COLO668 (cell line): ENCODE measurements around the gene CUEDC1.

Experiments
- DNase-seq: peaks from one replicate; lab custom pipeline; 2025; ENCODE audit not compliant: unreplicated experiment; lab: John Stamatoyannopoulos, UW

The CUEDC1 gene

GRCh38 chr17:57880086-57880456 is 75.1 kb downstream of the CUEDC1 start:
- no peak for DNase-seq

DNA sequence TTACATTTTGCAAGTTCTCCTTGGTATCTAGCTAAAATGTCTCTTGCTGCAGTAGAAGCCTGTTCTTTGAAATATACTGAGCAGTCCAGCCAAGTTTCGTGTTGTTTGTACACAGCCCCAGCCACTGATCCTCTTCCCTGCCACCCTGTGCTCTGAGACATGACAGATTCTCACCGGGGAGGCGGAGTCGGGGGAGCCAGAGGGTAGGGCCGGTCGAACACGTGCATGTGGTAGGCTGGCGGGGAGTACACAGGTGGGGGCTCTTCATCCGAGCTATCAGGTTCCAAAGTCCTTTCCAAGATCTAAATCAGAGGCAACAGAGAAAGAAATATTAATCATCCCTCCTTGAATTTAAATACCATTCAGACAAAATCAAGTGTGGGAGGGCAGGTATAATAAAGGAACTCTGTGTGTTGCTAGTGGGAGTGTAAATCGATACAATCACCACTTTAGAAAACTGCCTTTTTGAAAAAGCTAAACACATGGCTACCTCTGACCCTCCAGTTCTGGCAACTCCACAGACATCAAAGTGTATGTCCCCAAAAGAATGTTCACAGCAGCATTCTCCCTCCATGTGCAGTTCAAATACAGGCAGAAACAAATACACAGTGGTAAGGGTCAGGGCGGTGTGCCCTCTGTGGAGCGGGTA is 75.7 kb downstream of the CUEDC1 start:
- DNase-seq, result no peak

DNA sequence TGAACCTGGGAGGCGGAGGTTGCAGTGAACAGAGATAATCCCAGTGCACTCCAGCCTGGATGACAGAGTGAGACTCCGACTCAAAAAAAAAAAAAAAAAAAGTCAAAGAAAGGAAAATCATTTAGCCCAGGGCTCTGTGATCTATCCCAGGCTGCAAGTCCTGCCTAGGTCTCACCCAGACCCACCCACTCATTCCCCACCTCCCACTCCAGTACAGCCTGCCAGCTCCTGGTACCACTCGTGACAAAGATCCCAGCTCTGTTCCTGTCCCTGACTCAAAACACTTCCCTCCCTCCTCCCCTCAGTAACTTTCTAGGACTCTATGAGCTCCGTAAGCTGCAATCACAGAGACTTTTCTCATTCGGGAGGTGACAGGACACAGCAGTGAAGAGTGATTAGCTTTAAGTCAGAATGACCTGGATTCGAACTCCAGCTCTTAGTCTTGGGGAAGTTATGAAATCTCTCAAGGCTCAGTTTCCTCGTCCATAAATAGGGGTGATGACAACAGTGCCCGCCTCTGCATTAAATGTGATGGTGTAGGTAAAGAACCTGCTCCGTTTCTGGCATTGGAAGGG is 77.3 kb downstream of the CUEDC1 start:
- no peak for DNase-seq

DNA sequence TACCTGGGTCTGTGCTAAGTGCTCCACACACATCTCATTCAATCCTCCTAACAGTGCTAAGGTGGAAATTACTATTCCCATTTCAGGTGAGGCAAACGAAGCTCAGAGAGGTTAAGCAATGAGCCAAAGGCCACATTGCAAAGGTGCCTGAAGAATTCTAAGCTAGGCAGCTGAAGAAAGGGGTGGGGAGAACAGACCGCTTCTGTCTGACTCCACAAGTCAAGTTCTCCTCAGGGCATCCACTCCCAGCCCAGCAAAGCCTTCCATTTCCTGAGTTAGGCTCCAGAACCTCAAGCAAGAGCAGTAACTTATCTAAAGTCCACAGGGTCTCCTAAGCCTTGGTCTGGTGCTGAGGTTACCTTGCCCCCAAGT is 78.4 kb downstream of the CUEDC1 start:
- no peak for DNase-seq

- no peak for DNase-seq
Measured at GRCh38 chr17:57876023-57876865, 79.0 kb downstream of the CUEDC1 start.

- DNase-seq, result no peak
Measured at GRCh38 chr17:57875290-57876022, 79.8 kb downstream of the CUEDC1 start.

- DNase-seq, result no peak
Measured at GRCh38 chr17:57874434-57875289, 80.5 kb downstream of the CUEDC1 start.

- no peak for DNase-seq
Measured at GRCh38 chr17:57874058-57874419, 81.2 kb downstream of the CUEDC1 start.

DNA sequence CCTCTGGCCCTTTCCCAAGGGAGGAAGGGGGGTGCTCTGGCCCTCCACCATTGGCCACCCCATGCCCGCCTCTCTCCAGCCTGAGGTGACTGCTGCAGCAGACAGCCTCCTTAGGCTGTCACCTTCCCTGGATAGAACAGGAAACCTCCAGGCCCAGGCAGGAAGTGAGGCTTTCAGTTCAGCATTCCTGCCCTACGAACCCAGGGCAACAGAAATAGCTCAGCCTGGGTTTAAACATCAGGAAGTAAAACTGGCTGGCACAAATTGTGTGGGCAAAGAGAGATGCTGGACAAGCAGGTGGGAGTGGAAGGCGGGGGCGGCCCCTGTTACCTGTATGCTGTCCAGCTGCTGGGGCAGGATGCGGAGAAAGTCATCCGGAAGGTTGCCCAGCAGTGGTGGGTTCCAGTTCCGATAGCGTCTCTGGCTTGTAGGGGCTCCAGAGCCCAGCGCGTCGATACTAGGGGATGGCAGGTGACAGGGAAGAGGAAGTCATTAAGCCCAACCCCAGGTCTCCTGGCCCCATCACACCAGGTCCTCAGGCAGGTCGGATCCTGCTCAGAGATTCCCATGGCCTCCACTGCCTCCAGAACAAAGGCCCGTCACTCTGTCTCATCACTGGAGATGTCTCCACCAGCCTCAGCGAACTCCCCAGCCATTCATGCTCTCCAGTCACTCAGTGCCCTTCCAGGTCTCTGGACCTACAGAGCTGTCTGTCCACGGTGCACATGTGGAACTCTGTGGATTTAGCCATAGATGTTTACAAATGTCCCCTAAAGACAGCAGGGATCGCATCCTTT is 81.8 kb downstream of the CUEDC1 start:
- no peak for DNase-seq

GRCh38 chr17:57872536-57872935 is 82.7 kb downstream of the CUEDC1 start:
- DNase-seq, result no peak

GRCh38 chr17:57871863-57872262 is 83.3 kb downstream of the CUEDC1 start:
- no peak for DNase-seq

DNA sequence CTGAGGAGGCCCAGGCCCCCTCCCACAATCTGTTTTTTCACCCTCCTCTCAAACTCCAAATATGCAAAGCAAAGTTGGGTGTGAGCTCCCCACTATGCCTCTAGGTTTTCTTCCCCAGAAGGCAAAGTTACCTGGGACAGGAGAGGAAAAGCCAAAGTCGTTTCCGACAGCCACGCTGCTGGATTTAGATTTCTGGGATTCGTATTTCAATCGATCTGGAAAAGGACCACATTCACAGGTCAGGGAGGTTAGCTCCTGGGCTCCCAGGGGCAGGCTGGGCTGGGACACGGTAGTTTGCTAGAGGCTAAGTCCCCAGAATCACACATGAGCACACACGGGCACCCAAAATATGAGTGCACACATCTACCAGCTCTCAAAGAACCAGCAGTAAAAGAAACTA is 84.1 kb downstream of the CUEDC1 start:
- no peak for DNase-seq

DNA sequence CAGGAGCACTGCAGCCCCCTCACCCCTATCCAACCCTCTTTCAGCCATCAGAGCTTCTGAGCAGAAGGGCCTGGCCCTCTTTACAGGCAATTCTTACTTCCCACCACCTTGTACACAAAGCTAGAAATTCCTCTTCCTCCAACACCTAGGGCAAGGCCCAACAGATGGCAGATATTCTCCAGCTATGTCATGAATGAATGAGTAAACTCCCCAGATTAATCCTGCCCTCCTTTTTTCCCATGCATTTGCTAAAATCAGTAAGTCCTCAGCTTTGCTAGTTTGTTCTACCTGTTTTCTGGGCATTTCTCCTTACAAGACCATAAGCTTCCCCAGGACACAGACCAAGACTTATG is 85.0 kb downstream of the CUEDC1 start:
- DNase-seq, result no peak

DNA sequence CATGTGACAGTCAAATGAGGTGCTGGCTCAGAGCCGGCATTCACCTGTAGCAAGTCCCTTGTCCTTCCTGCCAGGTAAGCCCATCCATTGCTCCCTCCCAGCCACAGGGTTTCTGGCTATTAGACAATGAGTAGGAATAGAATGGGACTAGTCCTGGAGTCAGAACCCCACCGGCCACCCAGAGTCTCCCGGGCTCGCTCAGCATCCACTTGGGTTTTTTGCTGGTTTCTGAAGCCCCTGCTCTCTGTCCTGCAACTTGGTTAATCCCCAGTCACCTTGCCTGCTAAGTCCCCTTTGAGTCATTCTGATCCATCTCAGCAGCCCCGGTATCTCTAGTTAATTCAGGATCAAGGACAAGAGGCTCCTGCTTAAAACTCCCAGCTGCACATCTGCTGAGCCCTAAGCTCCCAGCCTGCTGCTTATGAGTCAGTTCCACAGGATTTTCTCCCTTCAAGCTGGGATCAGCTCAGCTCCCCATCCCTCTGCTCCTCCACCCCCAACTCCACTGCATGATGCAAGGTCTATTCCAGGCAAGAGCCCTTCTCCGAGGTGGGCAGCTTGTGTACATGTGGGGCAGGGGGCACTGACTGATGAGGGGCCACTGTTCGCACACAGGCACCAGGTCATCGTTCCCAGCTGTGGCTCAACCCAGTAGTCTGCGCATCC is 85.5 kb downstream of the CUEDC1 start:
- DNase-seq, result no peak

GRCh38 chr17:57868910-57869616 is 86.1 kb downstream of the CUEDC1 start:
- DNase-seq, result no peak

DNA sequence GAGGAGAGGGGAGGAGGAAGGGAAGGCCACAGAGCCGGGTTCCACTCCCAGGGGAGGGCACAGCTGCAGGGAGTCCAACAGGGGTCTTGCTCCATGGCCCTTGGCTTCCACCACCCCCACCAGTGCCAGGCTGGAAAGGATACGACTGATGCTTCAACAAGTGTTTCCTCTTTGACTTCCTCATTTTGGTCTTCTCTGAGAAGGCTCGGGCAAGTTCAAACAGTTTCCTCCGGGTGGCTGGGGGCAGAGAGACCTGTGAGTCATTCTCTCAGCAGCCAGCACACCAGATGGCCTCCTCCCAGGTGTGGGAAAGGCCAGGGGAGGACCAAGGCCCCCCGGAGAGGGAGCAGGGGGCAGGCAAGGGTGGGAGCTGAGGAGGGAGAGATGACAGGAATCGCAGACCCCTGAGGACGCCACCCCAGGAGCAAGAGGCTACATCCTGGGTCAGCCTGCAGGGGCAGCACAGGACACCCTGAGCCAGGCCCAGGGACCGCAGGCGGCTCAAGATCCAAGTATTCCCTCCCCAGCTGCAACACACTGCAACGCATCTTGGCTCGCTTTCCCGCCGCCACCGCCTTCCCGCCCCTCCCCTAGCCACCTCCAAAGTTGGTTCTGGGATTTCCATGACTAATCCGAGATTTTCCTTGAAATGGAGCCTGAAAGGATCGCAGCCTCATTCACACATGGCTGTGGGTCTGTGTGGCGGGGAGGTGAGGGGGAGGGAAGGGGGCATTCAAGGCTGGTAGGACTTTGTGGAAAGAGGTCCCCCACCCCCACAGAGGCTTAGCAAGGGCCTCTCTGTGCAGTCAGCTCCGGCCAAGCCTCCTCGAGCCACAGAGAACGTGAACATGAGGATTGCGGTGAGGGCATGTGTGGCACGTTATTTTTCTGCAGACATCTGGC is 87.0 kb downstream of the CUEDC1 start:
- DNase-seq, result peak; percentile 14

GRCh38 chr17:57867126-57867525 is 88.1 kb downstream of the CUEDC1 start:
- DNase-seq, result no peak

DNA sequence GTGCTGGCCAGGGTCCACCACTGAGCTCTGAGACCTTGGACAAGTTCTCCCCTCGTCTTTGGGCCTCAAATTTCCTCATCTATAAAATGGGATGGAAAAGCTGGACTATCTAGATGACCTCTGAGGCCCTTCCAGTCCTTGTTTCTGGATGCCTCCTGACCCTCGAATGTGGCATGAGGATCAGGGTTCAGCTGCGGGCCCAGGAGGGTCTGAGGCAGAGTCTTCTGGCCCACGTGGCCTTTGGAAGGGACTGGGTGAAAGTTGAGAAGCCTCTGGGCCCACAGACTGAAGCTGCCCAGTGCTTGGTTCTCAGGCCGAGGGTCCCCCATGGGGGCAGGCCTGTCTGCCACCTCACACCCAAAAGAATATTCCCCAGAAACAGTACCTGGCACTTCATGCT is 88.5 kb downstream of the CUEDC1 start:
- DNase-seq, result no peak
